GM18511 (cell line): ENCODE measurements around the gene CCNI.
A peak's percentile ranks its signal among the peaks of the same experiment; 100 is the strongest.
"Not testable (repeated sequence)": the region's sequence is repeated elsewhere in the genome, so short reads cannot be mapped to it uniquely, and the experiment has no call there.

ENCODE experiments used
- ATAC-seq: cut with Tn5 transposase; IDR thresholded peaks from one replicate; pipeline ENCODE4 v1.9.1; 2021; ENCODE audit warnings: mild to moderate bottlenecking, moderate library complexity; ENCODE audit not compliant: unreplicated experiment

The CCNI gene

GRCh38 chr4:77082886-77083608 is 7.3 kb upstream of the CCNI start:
- no peak for ATAC-seq

- not testable (repeated sequence) for ATAC-seq
These were observed 5.0 kb upstream of the CCNI start for GRCh38 chr4:77080806-77081205.

GRCh38 chr4:77079281-77079680 is 3.5 kb upstream of the CCNI start:
- ATAC-seq, result no peak

- no peak for ATAC-seq
These were observed 2.6 kb upstream of the CCNI start for GRCh38 chr4:77078401-77078800.

GRCh38 chr4:77076889-77077635 is 1.3 kb upstream of the CCNI start:
- ATAC-seq, result no peak

- peak; percentile 68 for ATAC-seq
These were observed 571 bp downstream of the CCNI start for GRCh38 chr4:77074981-77075855.

- ATAC-seq, result no peak
These were observed 1.4 kb downstream of the CCNI start for GRCh38 chr4:77074381-77074831.

- ATAC-seq, result no peak
These were observed 1.8 kb downstream of the CCNI start for GRCh38 chr4:77073981-77074380.

- ATAC-seq, result no peak
These were observed 2.5 kb downstream of the CCNI start for GRCh38 chr4:77073106-77073809.

- no peak for ATAC-seq
These were observed 3.5 kb downstream of the CCNI start for GRCh38 chr4:77072195-77072753.

- ATAC-seq, result not testable (repeated sequence)
These were observed 6.3 kb downstream of the CCNI start for GRCh38 chr4:77069514-77069913.

GRCh38 chr4:77065382-77065781 is 10.4 kb downstream of the CCNI start:
- no peak for ATAC-seq

GRCh38 chr4:77062856-77063255 is 12.9 kb downstream of the CCNI start:
- ATAC-seq, result no peak

- ATAC-seq, result no peak
These were observed 23.4 kb downstream of the CCNI start for GRCh38 chr4:77052352-77052751.

- ATAC-seq, result no peak
These were observed 24.8 kb downstream of the CCNI start for GRCh38 chr4:77050962-77051361.

- ATAC-seq, result peak; percentile 52
These were observed 28.8 kb downstream of the CCNI start for GRCh38 chr4:77047037-77047436.

GRCh38 chr4:77045490-77045889 is 30.3 kb downstream of the CCNI start:
- ATAC-seq, result no peak

GRCh38 chr4:77044461-77045150 is 31.2 kb downstream of the CCNI start:
- ATAC-seq, result no peak

GRCh38 chr4:77043507-77044136 is 32.2 kb downstream of the CCNI start:
- ATAC-seq, result no peak
